Smooth muscle cell (in vitro differentiated cells): ENCODE results near the gene TAB2. TPM values are rescaled to one million over a fixed set of nuclear protein-coding genes. Genes with fewer than 3 reads are reported as not detected.

ENCODE experiments used
- DNase-seq: peaks from one replicate; lab custom pipeline; 2025; ENCODE audit not compliant: unreplicated experiment; lab: John Stamatoyannopoulos, UW
- H2AFZ ChIP-seq: fragments of 200-600 bp; sonication (generic); 2 replicates; pipeline ENCODE4 v1.6.0; 2016; ENCODE audit warnings: antibody characterized with exemption, low read depth, mild to moderate bottlenecking
- H3F3A ChIP-seq: fragments of 200-600 bp; sonication (generic); 2 replicates; pipeline ENCODE4 v1.6.0; 2017; ENCODE audit warnings: antibody characterized with exemption, low read depth
- H3K27ac ChIP-seq: fragments of 200-600 bp; sonication (generic); 2 replicates; pipeline ENCODE4 v1.5.1; 2016; ENCODE audit warnings: low read depth, mild to moderate bottlenecking
- H3K27me3 ChIP-seq: fragments of 200-600 bp; sonication (generic); 2 replicates; pipeline ENCODE4 v1.6.1; 2016; ENCODE audit warnings: low read depth, mild to moderate bottlenecking
- H3K36me3 ChIP-seq: fragments of 200-600 bp; sonication (generic); 2 replicates; pipeline ENCODE4 v1.5.1; 2016; ENCODE audit warnings: low read depth
- H3K4me1 ChIP-seq: fragments of 200-600 bp; sonication (generic); 2 replicates; pipeline ENCODE4 v1.5.1; 2016; ENCODE audit warnings: low read depth
- H3K4me2 ChIP-seq: fragments of 200-600 bp; sonication (generic); 2 replicates; pipeline ENCODE4 v1.6.0; 2016; ENCODE audit warnings: mild to moderate bottlenecking
- H3K4me3 ChIP-seq: fragments of 200-600 bp; sonication (generic); 2 replicates; pipeline ENCODE4 v1.5.1; 2016; ENCODE audit warnings: mild to moderate bottlenecking
- H3K79me2 ChIP-seq: fragments of 200-600 bp; sonication (generic); 2 replicates; pipeline ENCODE4 v1.6.0; 2016; ENCODE audit warnings: low read depth, mild to moderate bottlenecking
- H3K9ac ChIP-seq: fragments of 200-600 bp; sonication (generic); 2 replicates; pipeline ENCODE4 v1.6.0; 2016; ENCODE audit warnings: low read depth
- H3K9me3 ChIP-seq: fragments of 200-600 bp; sonication (generic); replicated peaks from 2 replicates; pipeline ENCODE4 v1.5.1; 2016; ENCODE audit warnings: low read depth
- H4K20me1 ChIP-seq: fragments of 200-600 bp; sonication (generic); 2 replicates; pipeline ENCODE4 v1.6.0; 2016; ENCODE audit warnings: low read depth
- CTCF ChIP-seq: fragments of 200-600 bp; sonication (generic); IDR thresholded peaks from 2 replicates; pipeline ENCODE4 v1.5.1; 2017; ENCODE audit warnings: borderline replicate concordance, mild to moderate bottlenecking, antibody characterized with exemption; ENCODE audit not compliant: insufficient read depth, poor library complexity, severe bottlenecking
- whole genome bisulfite sequencing: methylation state at CpG from one replicate; pipeline ENCODE4 v1.1.7; 2016; ENCODE audit warnings: low lambda C conversion rate; 5-methylcytosine and 5-hydroxymethylcytosine counted together
- polyA plus RNA-seq: library from polyadenylated mRNA; unstranded; fragments of >200 nt; fragmentation: Nextera tagmentation; extraction: Ambion mirVana; gene quantifications from 2 replicates; pipeline ENCODE4 v1.2.1, GENCODE V29; 2016
- total RNA-seq: library from RNA; depleted of rRNA; stranded (reverse); fragments of >200 nt; gene quantifications from 2 replicates; pipeline ENCODE4 v1.2.3, GENCODE V29; 2014

The TAB2 gene
- total and polyA plus RNA-seq, 2 experiments from 2014 or later, result 12.6 to 78.5 TPM

DNA sequence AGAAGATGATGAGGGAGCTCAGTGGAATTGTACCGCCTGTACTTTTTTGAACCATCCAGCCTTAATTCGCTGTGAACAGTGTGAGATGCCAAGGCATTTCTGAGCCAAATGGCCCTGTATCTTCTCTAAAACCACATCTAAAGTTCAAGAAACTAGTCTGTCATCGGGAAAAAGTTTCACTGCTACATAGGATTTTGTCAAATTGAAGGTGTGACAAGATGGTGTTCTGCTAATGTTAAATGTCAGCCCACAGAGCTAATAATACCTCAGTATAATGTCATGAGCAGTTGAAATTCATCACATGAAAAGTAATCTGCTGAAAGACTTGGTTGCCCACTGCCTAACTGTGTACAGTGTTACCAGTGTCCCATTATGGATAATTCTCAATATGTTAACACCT, 92.1 kb downstream of the TAB2 start:
- H3K9me3 ChIP-seq, result no peaks in the 10 kb centered on the region
- no peak overlapping the region for H3K27ac ChIP-seq
- no peaks in the 10 kb centered on the region for H3K4me1 ChIP-seq
- no peak overlapping the region for H3K9ac ChIP-seq
- no peaks in the 10 kb centered on the region for H3K79me2 ChIP-seq
- H2AFZ ChIP-seq, result no peak overlapping the region
- DNase-seq, result no peak
- no peak for TF ChIP-seq CTCF
- no peaks in the 10 kb centered on the region for H3F3A ChIP-seq
- no peak overlapping the region for H3K4me3 ChIP-seq
- H3K4me2 ChIP-seq, result no peak overlapping the region
- peaks cover 16% of the 10 kb centered on the region for H3K36me3 ChIP-seq
- H4K20me1 ChIP-seq, result no peaks in the 10 kb centered on the region
- 97% methylated on average over 3 of the region's 3 CpGs for WGBS
- no peaks in the 10 kb centered on the region for H3K27me3 ChIP-seq

DNA sequence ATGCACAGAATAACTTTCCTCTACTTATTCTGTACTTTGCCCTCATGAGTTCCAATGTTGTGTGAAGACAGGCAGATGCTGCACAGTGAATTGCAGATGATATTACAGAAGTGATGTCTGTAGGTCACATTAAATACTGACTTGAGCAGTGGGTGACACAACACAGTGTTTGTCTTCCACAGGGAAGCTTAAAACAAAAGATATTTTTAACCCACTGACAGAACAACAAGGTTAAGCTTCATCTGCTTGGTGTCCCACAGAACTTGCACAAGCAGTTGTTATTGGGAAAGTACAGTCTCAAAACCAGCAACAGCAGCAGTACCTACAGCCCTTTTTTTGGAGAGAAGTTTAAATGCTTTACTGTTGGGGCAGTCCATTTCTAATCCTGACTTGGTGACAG, 93.0 kb downstream of the TAB2 start:
- Histone ChIP-seq H4K20me1 (no peaks in the 10 kb centered on the region), H3K27me3 (no peaks in the 10 kb centered on the region), H3K4me3 (no peak overlapping the region), H3K9ac (no peak overlapping the region), H3K36me3 (peaks cover 11% of the 10 kb centered on the region), H2AFZ (no peak overlapping the region), H3K4me1 (no peaks in the 10 kb centered on the region), H3K9me3 (no peaks in the 10 kb centered on the region), H3K4me2 (no peak overlapping the region), H3K27ac (no peak overlapping the region), H3K79me2 (no peaks in the 10 kb centered on the region), H3F3A (no peaks in the 10 kb centered on the region)
- no peak for DNase-seq
- TF ChIP-seq CTCF, result no peak

DNA sequence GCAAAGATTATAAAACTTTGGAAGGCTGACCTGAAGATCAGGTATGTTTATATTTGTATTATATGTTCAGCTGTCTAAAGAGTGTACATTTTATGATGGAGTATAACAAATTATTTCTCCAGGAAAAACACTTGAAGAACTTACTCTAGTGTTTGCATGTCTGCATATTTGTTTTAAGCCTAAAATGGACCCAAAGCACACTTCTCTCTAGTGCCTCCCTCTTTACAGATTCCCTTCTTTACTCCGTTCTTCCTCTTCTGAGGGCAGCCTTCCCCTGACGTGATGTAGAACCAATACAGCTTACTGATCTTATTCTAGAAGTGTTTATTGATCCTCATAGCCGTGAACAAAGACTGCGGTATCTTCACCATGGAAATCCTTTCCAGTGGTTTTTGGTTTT, 96.5 kb downstream of the TAB2 start:
- Histone ChIP-seq H2AFZ (no peak overlapping the region), H3K79me2 (no peaks in the 10 kb centered on the region), H3K9me3 (no peaks in the 10 kb centered on the region), H3K27me3 (no peaks in the 10 kb centered on the region), H3K4me2 (no peak overlapping the region), H3K4me1 (no peaks in the 10 kb centered on the region), H4K20me1 (no peaks in the 10 kb centered on the region), H3K4me3 (no peak overlapping the region), H3K36me3 (peaks cover 11% of the 10 kb centered on the region), H3F3A (no peaks in the 10 kb centered on the region), H3K9ac (no peak overlapping the region), H3K27ac (no peak overlapping the region)
- TF ChIP-seq CTCF, result no peak
- DNase-seq, result no peak
- WGBS, result 94% methylated on average over 4 of the region's 4 CpGs

DNA sequence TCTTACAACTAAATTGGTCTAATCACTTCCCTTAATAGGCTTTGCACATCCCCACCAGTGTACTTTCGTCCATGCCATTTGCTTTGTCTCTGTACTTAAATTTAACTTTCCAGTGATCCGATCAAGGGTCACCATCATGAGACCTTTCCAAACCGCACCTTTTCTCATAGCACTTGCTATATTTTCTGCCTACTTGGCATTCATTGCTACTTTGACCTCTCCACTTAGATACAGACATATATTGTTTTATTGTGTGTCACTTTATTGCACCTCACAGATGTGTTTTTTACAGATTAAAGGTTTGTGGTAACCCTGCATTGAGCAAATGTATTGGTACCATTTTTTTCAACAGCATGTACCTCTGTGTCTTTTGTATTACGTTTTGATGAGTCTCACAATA, 97.3 kb downstream of the TAB2 start:
- H4K20me1 ChIP-seq, result no peaks in the 10 kb centered on the region
- H3K9ac ChIP-seq, result no peak overlapping the region
- H2AFZ ChIP-seq, result no peak overlapping the region
- no peak for DNase-seq
- 96% methylated on average over 4 of the region's 4 CpGs for WGBS
- H3F3A ChIP-seq, result no peaks in the 10 kb centered on the region
- H3K4me2 ChIP-seq, result no peak overlapping the region
- H3K27me3 ChIP-seq, result no peaks in the 10 kb centered on the region
- no peaks in the 10 kb centered on the region for H3K79me2 ChIP-seq
- peaks cover 8% of the 10 kb centered on the region for H3K36me3 ChIP-seq
- H3K27ac ChIP-seq, result no peak overlapping the region
- H3K4me1 ChIP-seq, result no peaks in the 10 kb centered on the region
- H3K4me3 ChIP-seq, result no peak overlapping the region
- no peak for TF ChIP-seq CTCF
- H3K9me3 ChIP-seq, result no peaks in the 10 kb centered on the region
